Measurements from ENCODE around the gene SERPINB12. TPM values are rescaled to one million over a fixed set of nuclear protein-coding genes. Genes with fewer than 3 reads are reported as not detected.

Gene SERPINB12, protein sequence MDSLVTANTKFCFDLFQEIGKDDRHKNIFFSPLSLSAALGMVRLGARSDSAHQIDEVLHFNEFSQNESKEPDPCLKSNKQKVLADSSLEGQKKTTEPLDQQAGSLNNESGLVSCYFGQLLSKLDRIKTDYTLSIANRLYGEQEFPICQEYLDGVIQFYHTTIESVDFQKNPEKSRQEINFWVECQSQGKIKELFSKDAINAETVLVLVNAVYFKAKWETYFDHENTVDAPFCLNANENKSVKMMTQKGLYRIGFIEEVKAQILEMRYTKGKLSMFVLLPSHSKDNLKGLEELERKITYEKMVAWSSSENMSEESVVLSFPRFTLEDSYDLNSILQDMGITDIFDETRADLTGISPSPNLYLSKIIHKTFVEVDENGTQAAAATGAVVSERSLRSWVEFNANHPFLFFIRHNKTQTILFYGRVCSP
- not detected in 5 replicates for total RNA-seq (2022; extraction: Qiagen RNA extraction; ENCODE audit: low read depth)

DNA sequence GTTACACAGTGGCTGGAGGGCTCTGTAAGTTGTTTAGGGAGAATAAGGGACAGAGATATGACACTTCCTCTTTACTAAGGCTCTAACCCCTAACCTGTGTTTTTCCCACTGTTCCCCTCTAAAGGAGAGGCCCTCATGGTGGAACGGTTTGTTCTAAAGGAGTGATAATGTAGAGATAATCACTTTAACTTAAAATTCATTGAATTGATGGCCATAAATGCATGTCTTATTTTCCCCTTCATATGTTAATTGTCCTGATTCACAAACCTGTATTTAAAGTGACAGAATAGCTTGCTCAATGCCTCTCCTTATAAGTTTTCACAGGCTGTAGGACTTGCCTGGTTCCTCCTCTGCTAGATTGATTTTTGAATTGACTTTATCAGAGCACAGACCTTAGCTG lies at the start of gene SERPINB12:
TSS of gene SERPINB12 (plus strand) at position 301 of the 400 bp plus-strand sequence. CDS start 13,791 bp downstream, outside the sequence.

DNA sequence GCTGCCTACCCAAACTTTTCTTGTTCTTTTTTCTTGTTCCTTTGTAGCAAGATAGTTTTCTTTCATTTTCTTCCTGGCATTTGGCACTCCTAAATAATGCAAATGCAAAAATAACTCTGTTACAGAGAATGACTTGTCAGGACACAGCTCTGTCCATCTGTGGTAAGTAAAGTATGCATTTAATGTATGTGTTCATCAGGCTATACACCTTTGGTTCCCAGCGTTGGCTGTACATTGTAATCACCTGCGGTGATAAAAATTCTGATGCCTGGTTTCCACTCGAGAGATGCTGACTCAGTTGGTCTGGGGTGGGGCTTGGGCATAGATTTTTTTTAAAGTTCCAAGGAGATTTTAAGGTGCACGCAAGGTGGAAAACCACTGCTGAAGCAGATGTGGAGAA lies 44.8 kb downstream of the SERPINB12 start, which contains the start of gene SERPINB13:
TSS of gene SERPINB13 (plus strand) at position 378 of the 400 bp plus-strand sequence. CDS start 1,325 bp downstream, outside the sequence.

Other genes with a start within 250 kb of the SERPINB12 start
- 0.29 to 0.56 TPM (median 0.54 TPM) in 5 replicates for gene BCL2, start 222.6 kb upstream of the SERPINB12 start, total RNA-seq (2022; extraction: Qiagen RNA extraction; ENCODE audit: low read depth)
- 28.9 to 43.9 TPM (median 38.3 TPM) in 5 replicates for gene KDSR, start 175.2 kb upstream of the SERPINB12 start, total RNA-seq (2022; extraction: Qiagen RNA extraction; ENCODE audit: low read depth)
- gene VPS4B, start 119.9 kb upstream of the SERPINB12 start, total RNA-seq (2022; extraction: Qiagen RNA extraction; ENCODE audit: low read depth) = 17.2 to 24.4 TPM (median 23.6 TPM) in 5 replicates
- gene SERPINB5, start 65.4 kb upstream of the SERPINB12 start, total RNA-seq (2022; extraction: Qiagen RNA extraction; ENCODE audit: low read depth) = 0.06 to 0.11 TPM in 2 of 5 replicates, not detected in the others
- not detected in 5 replicates for gene SERPINB13, start 45.0 kb downstream of the SERPINB12 start, total RNA-seq (2022; extraction: Qiagen RNA extraction; ENCODE audit: low read depth)
- 0.17 to 0.25 TPM (median 0.18 TPM) in 3 of 5 replicates, not detected in the others for gene SERPINB4, start 101.9 kb downstream of the SERPINB12 start, total RNA-seq (2022; extraction: Qiagen RNA extraction; ENCODE audit: low read depth)
- gene SERPINB3, start 119.5 kb downstream of the SERPINB12 start, total RNA-seq (2022; extraction: Qiagen RNA extraction; ENCODE audit: low read depth) = 0.12 to 0.19 TPM (median 0.14 TPM) in 4 of 5 replicates, not detected in the other
- 0.13 TPM in 1 of 5 replicates, not detected in the others for gene SERPINB11, start 160.6 kb downstream of the SERPINB12 start, total RNA-seq (2022; extraction: Qiagen RNA extraction; ENCODE audit: low read depth)
- gene SERPINB7, start 233.0 kb downstream of the SERPINB12 start, total RNA-seq (2022; extraction: Qiagen RNA extraction; ENCODE audit: low read depth) = 1.4 to 2.9 TPM (median 2.5 TPM) in 5 replicates

Data from A549 treated with ZK216348 at 1 μM for 4 hours (cell line).